ENCODE results near the gene SLC22A23. TPM values are rescaled to one million over a fixed set of nuclear protein-coding genes. Genes with fewer than 3 reads are reported as not detected.

The SLC22A23 gene
- polyA plus RNA-seq, 1 donor (not counting 4 experiments of a cell fraction or from before 2014, with no cell fraction given): 4.3 TPM

- FAIRE-seq: no peak
- no peak overlapping the region for H3K4me2 ChIP-seq (ENCODE audit: control insufficient read depth, extremely low read depth, insufficient read depth, low read depth, low read length)
- no peaks in the 10 kb centered on the region for H3K27me3 ChIP-seq (ENCODE audit: control insufficient read depth, extremely low read depth, insufficient read depth, low read length)
- DNase-seq (ENCODE audit: low read depth, low spot score): no peak
- no peak overlapping the region for H3K27ac ChIP-seq (ENCODE audit: control insufficient read depth, insufficient read depth, low read length)
- H3K4me3 ChIP-seq (ENCODE audit: control insufficient read depth in 2 of 3, extremely low read depth in 1 of 3, insufficient read depth in 2 of 3, low read depth in 1 of 3, low read length in 3 of 3): no peak overlapping the region
- H3K36me3 ChIP-seq (ENCODE audit: control insufficient read depth in 2 of 2, extremely low read depth in 1 of 2, insufficient read depth in 2 of 2, low read length in 2 of 2): peaks cover 19 to 34% of the 10 kb centered on the region in 2 experiments
- H4K20me1 ChIP-seq (ENCODE audit: control insufficient read depth, extremely low read depth, insufficient read depth, low read length): peaks cover 4% of the 10 kb centered on the region
- H3K9ac ChIP-seq (ENCODE audit: control insufficient read depth, extremely low read depth, insufficient read depth, low read length): no peak overlapping the region
- no peaks in the 10 kb centered on the region for H3K9me1 ChIP-seq (ENCODE audit: control insufficient read depth, extremely low read depth, insufficient read depth, low read length)
- H2AFZ ChIP-seq (ENCODE audit: control insufficient read depth, low read length): no peak overlapping the region
- peaks cover 4% of the 10 kb centered on the region for H3K4me1 ChIP-seq (ENCODE audit: control insufficient read depth, extremely low read depth, insufficient read depth, low read length)
- peaks cover 21% of the 10 kb centered on the region for H3K79me2 ChIP-seq (ENCODE audit: control insufficient read depth, insufficient read depth, low read length)
- dilution Hi-C loops (cut with MboI; ENCODE audit: extremely low pct_ligation_motif_present, low sequenced_read_pairs): no loop called here
- TF ChIP-seq CTCF (optimal IDR thresholded peaks at IDR 0.05 in 1 of 3, IDR thresholded peaks at IDR 0.05 in 1 of 3, conservative IDR thresholded peaks at IDR 0.05 in 1 of 3; ENCODE audit: extremely low read depth in 1 of 3, insufficient read depth in 2 of 3, low read length in 3 of 3) (no peak), EZH2 (IDR thresholded peaks at IDR 0.05; ENCODE audit: low read length) (no peak)
- no peaks in the 10 kb centered on the region for H3K9me3 ChIP-seq (ENCODE audit: control insufficient read depth, low read depth, low read length)
Measured at GRCh38 chr6:3269281-3269975, 187.4 kb downstream of the SLC22A23 start.

GRCh38 chr6:3268680-3269079 is 188.2 kb downstream of the SLC22A23 start:
- no peaks in the 10 kb centered on the region for H3K9me1 ChIP-seq (ENCODE audit: control insufficient read depth, extremely low read depth, insufficient read depth, low read length)
- no peak for TF ChIP-seq EZH2 (IDR thresholded peaks at IDR 0.05; ENCODE audit: low read length)
- TF ChIP-seq CTCF (optimal IDR thresholded peaks at IDR 0.05 in 1 of 3, IDR thresholded peaks at IDR 0.05 in 1 of 3, conservative IDR thresholded peaks at IDR 0.05 in 1 of 3; ENCODE audit: extremely low read depth in 1 of 3, insufficient read depth in 2 of 3, low read length in 3 of 3): no peak
- H3K9me3 ChIP-seq (ENCODE audit: control insufficient read depth, low read depth, low read length): no peaks in the 10 kb centered on the region
- H3K4me2 ChIP-seq (ENCODE audit: control insufficient read depth, extremely low read depth, insufficient read depth, low read depth, low read length): no peak overlapping the region
- H3K27ac ChIP-seq (ENCODE audit: control insufficient read depth, insufficient read depth, low read length): no peak overlapping the region
- DNase-seq (ENCODE audit: low read depth, low spot score) (no peak), FAIRE-seq (no peak)
- peaks cover 4% of the 10 kb centered on the region for H3K4me1 ChIP-seq (ENCODE audit: control insufficient read depth, extremely low read depth, insufficient read depth, low read length)
- H3K36me3 ChIP-seq (ENCODE audit: control insufficient read depth in 2 of 2, extremely low read depth in 1 of 2, insufficient read depth in 2 of 2, low read length in 2 of 2): peaks cover 21 to 41% of the 10 kb centered on the region in 2 experiments
- dilution Hi-C loops (cut with MboI; ENCODE audit: extremely low pct_ligation_motif_present, low sequenced_read_pairs): no loop called here
- peaks cover 10% of the 10 kb centered on the region for H4K20me1 ChIP-seq (ENCODE audit: control insufficient read depth, extremely low read depth, insufficient read depth, low read length)
- peaks cover 28% of the 10 kb centered on the region for H3K79me2 ChIP-seq (ENCODE audit: control insufficient read depth, insufficient read depth, low read length)
- H3K27me3 ChIP-seq (ENCODE audit: control insufficient read depth, extremely low read depth, insufficient read depth, low read length): no peaks in the 10 kb centered on the region
- no peak overlapping the region for H3K4me3 ChIP-seq (ENCODE audit: control insufficient read depth in 2 of 3, extremely low read depth in 1 of 3, insufficient read depth in 2 of 3, low read depth in 1 of 3, low read length in 3 of 3)
- no peak overlapping the region for H2AFZ ChIP-seq (ENCODE audit: control insufficient read depth, low read length)
- H3K9ac ChIP-seq (ENCODE audit: control insufficient read depth, extremely low read depth, insufficient read depth, low read length): no peak overlapping the region

Measured in keratinocyte (primary cell).